ENCODE data around the gene C17orf107. TPM values are rescaled to one million over a fixed set of nuclear protein-coding genes. Genes with fewer than 3 reads are reported as not detected.
"Not testable (repeated sequence)": the region's sequence is repeated elsewhere in the genome, so short reads cannot be mapped to it uniquely, and the experiment has no call there.

The C17orf107 gene
- total RNA-seq, 1 donor from 2014 or later: 1.8 TPM

DNA sequence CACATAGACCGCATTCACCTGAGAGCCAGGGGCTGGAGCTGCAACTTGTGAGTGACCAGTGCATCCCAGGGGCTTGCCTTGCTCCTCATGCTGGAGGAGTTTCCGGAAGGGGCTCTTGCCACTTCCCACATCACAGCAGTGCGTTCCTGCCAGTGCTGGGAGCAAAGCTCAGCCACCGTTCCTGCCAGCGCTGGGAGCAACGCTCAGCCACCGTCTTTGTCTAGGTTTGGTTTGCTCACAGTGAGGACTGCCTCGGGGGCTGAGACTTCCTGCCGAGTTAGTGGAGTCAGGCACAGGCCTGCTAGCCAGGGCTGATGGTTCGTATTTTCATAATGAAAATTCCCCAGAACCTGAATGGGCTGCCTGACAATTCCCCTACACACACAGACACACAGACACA is 9.0 kb downstream of the C17orf107 start:
- peaks cover 11% of the 10 kb centered on the region for H3K27me3 Mint-ChIP-seq (ENCODE audit: low read depth)
- no peak overlapping the region for H3K27ac Mint-ChIP-seq (ENCODE audit: unreplicated experiment)
- H3K9me3 Mint-ChIP-seq: no peaks in the 10 kb centered on the region
- TF ChIP-seq, protein P1, sequence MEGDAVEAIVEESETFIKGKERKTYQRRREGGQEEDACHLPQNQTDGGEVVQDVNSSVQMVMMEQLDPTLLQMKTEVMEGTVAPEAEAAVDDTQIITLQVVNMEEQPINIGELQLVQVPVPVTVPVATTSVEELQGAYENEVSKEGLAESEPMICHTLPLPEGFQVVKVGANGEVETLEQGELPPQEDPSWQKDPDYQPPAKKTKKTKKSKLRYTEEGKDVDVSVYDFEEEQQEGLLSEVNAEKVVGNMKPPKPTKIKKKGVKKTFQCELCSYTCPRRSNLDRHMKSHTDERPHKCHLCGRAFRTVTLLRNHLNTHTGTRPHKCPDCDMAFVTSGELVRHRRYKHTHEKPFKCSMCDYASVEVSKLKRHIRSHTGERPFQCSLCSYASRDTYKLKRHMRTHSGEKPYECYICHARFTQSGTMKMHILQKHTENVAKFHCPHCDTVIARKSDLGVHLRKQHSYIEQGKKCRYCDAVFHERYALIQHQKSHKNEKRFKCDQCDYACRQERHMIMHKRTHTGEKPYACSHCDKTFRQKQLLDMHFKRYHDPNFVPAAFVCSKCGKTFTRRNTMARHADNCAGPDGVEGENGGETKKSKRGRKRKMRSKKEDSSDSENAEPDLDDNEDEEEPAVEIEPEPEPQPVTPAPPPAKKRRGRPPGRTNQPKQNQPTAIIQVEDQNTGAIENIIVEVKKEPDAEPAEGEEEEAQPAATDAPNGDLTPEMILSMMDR (conservative IDR thresholded peaks at IDR 0.05): no peak
- peak; percentile 38 for DNase-seq (ENCODE audit: low read depth, low spot score)
- H3K4me1 Mint-ChIP-seq: peaks cover 10% of the 10 kb centered on the region
- no peak overlapping the region for H3K4me3 Mint-ChIP-seq
- peaks cover 3% of the 10 kb centered on the region for H3K36me3 Mint-ChIP-seq (ENCODE audit: low read depth)

DNA sequence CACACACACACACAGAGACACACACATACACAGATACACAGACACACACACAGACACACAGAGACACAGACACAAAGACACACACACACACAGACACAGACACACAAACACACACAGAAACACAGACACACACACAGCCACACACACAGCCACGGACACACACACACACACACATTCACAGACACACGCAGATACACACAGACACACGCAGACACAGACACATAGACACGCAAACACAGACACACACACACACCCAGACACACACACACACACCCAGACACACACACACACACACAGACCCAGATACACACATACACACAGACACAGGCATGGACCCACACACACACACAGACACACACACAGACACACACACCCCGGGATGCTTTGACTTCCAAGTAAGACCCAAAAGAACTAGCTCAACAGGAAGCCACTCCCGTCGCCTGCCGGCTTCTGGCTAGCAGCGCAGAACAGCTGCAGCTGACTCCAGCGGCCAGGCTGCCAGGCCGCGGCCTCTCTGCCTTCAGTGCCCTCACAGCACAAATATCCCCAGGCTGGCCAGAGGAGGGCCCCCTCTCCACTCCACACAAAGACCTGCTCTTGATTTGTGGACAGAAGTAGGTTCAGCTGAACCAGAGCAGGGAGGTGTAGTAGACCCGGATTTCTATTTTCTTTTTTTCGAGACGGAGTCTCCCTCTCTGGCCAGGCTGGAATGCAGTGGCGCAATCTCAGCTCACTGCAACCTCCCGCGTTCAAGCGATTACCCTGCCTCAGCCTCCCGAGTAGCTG is 9.6 kb downstream of the C17orf107 start:
- Mint-ChIP-seq H3K36me3 (ENCODE audit: low read depth) (no peaks in the 10 kb centered on the region), H3K4me1 (peaks cover 5% of the 10 kb centered on the region), H3K27me3 (ENCODE audit: low read depth) (peaks cover 7% of the 10 kb centered on the region), H3K9me3 (no peaks in the 10 kb centered on the region), H3K27ac (ENCODE audit: unreplicated experiment) (no peak overlapping the region), H3K4me3 (no peak overlapping the region)
- DNase-seq (ENCODE audit: low read depth, low spot score): peak; percentile 77
- TF ChIP-seq, protein P1 (conservative IDR thresholded peaks at IDR 0.05): peak; percentile 76

DNA sequence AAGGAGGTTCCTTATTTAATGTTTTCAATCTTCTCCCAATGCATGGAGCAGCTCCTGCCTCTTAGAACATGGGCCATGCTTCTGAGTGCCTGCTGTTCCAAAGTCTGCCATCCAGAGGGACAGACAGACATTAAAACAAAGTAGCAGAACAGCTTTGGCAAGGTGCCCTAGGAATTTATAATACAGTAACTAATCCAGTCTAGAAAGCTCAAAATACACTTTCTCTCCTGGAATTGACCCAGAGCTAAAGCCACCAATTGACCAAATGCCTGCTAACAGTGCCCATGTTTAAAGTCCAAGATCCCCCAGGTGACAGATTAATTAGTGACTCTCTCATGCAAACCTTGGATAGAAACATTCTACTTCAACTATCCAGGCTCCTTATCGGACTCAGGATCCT is 14.7 kb downstream of the C17orf107 start:
- Mint-ChIP-seq H3K27ac (ENCODE audit: unreplicated experiment) (no peak overlapping the region), H3K4me3 (no peak overlapping the region), H3K36me3 (ENCODE audit: low read depth) (no peaks in the 10 kb centered on the region), H3K4me1 (peaks cover 5% of the 10 kb centered on the region), H3K9me3 (no peaks in the 10 kb centered on the region), H3K27me3 (ENCODE audit: low read depth) (no peaks in the 10 kb centered on the region)
- TF ChIP-seq, protein P1 (conservative IDR thresholded peaks at IDR 0.05): no peak
- no peak for DNase-seq (ENCODE audit: low read depth, low spot score)

DNA sequence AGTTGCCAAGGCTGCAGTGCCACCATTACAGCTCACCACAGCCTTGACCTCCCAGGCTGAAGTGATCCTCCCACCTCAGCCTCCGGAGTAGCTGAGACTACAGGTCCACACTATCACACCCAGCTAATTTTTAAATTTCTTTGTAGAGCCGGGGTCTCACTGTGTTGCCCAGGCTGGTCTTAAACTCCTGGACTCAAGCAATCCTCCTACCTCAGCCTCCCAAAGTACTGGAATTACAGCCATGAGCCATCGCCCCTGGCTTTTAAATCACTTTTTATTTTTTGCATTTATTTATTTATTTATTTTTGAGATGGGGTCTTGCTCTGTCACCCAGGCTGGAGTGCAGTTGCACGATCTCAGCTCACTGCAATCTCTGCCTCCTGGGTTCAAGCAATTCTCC is 15.2 kb downstream of the C17orf107 start:
- H3K4me1 Mint-ChIP-seq; H3K4me3 Mint-ChIP-seq; DNase-seq (ENCODE audit: low read depth, low spot score); H3K36me3 Mint-ChIP-seq (ENCODE audit: low read depth); H3K9me3 Mint-ChIP-seq; H3K27me3 Mint-ChIP-seq (ENCODE audit: low read depth); H3K27ac Mint-ChIP-seq (ENCODE audit: unreplicated experiment): not testable (repeated sequence)

DNA sequence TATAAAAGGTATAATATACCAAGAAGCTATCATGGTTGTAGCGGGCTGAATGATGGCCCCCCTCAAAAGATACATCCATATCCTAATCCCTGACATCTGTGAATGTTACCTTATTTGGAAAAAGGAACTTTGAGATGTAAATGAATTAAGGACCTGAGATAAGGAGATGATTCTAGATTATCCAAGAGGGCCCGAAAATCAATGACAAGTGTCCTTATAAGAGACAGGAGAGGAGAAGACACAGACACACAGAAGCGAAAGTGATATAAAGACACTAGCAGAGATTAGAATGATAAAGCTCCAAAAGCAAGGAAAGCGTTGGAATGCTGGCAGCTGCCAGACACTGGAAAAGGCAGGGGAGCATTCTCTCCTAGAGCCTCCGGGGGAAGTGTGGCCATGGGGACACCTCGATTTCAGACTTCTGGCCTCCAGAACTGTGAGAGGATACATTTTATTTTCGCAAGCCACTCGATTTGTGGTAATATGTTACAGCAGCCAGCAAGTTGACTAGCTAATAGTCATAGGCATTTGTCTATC is 20.2 kb downstream of the C17orf107 start:
- no peak for DNase-seq (ENCODE audit: low read depth, low spot score)
- TF ChIP-seq, protein P1 (conservative IDR thresholded peaks at IDR 0.05): no peak
- H3K9me3 Mint-ChIP-seq: no peaks in the 10 kb centered on the region
- no peak overlapping the region for H3K27ac Mint-ChIP-seq (ENCODE audit: unreplicated experiment)
- no peaks in the 10 kb centered on the region for H3K36me3 Mint-ChIP-seq (ENCODE audit: low read depth)
- peaks cover 3% of the 10 kb centered on the region for H3K27me3 Mint-ChIP-seq (ENCODE audit: low read depth)
- no peak overlapping the region for H3K4me3 Mint-ChIP-seq
- no peaks in the 10 kb centered on the region for H3K4me1 Mint-ChIP-seq

DNA sequence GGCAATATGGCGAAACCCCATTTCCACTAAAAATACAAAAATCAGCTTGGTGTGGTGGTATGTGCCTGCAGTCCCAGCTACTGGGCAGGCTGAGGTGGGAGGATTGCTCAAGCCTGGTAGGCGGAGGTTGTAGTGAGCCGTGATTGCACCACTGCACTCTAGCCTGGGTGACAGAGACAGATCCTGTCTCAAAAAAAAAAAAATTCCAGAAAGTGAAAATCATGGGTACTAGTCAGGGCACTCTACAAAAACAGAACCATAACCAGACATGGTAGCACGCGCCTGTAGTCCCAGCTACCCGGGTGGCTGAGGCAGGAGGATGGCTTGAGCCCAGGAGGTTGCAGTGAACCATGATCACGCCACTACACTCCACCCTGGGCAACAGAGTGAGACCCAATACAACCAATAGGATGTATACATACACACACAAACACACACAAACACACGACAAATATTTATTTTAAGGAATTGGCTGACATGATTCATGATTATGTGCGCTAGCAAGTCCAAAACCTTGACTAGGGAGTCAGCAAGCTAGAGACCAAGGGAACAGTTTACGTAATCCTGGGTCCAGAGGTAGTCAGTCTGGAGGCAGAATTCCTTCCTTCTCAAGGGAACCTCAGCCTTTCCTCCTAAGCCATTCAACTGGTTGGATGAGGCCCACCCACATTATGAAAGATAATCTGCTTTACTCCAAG is 21.2 kb downstream of the C17orf107 start:
- Mint-ChIP-seq H3K4me1 (no peaks in the 10 kb centered on the region), H3K9me3 (no peaks in the 10 kb centered on the region), H3K36me3 (ENCODE audit: low read depth) (no peaks in the 10 kb centered on the region), H3K27me3 (ENCODE audit: low read depth) (peaks cover 3% of the 10 kb centered on the region), H3K27ac (ENCODE audit: unreplicated experiment) (no peak overlapping the region), H3K4me3 (no peak overlapping the region)
- TF ChIP-seq, protein P1 (conservative IDR thresholded peaks at IDR 0.05): no peak
- DNase-seq (ENCODE audit: low read depth, low spot score): no peak
